Measurements from ENCODE around the gene SRRM1. TPM values are rescaled to one million over a fixed set of nuclear protein-coding genes. Genes with fewer than 3 reads are reported as not detected.
A peak's percentile ranks its signal among the peaks of the same experiment; 100 is the strongest.

SRRM1 gene
- total and polyA plus RNA-seq, 9 of the 15 experiments (the other 6 are each of a cell fraction or from before 2014, with no cell fraction given): 54.5 to 268 (median 115) TPM

DNA sequence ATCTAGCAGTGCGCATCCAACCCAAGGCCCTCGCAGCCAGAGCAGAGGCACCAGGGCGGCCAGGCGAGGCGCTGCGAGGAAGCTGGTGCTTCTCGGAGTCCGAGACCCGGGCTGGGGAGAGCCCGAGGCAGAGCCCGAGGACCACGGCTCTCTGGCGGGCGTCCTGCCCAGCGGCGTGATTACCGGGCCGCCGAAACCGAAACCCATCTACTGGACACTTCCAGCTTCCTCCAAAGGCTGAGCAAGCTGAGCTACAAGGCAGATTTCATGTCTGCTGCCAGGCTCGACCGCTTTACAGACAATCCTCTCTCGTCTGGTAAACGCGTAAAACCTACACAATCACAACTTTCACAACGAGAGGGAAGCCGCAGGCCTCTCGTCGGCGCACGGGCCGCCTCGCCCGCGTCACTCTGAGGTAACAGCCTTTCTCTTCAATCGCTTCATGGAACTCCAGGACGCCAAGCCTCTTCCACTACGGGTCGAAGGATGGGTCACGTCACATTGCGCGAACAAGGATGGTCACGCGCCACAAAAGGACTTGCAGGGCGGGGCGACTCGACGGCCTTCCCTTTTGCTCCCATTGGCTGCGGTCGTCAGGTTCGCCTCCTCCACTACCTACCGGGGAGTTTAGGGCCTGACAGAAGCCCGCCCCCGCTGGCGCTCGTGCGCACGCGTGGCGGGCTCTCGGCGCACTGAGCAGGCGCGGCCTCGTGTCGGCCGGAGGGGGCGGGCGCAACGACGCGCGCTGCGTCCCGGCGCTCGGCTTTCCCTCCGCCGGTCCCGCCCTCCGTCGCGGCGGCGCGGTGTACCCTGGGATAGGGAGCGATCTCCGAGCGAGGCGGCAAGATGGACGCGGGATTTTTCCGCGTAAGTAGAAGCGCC is at the start of gene SRRM1 (continued):
- TF ChIP-seq, protein P1, sequence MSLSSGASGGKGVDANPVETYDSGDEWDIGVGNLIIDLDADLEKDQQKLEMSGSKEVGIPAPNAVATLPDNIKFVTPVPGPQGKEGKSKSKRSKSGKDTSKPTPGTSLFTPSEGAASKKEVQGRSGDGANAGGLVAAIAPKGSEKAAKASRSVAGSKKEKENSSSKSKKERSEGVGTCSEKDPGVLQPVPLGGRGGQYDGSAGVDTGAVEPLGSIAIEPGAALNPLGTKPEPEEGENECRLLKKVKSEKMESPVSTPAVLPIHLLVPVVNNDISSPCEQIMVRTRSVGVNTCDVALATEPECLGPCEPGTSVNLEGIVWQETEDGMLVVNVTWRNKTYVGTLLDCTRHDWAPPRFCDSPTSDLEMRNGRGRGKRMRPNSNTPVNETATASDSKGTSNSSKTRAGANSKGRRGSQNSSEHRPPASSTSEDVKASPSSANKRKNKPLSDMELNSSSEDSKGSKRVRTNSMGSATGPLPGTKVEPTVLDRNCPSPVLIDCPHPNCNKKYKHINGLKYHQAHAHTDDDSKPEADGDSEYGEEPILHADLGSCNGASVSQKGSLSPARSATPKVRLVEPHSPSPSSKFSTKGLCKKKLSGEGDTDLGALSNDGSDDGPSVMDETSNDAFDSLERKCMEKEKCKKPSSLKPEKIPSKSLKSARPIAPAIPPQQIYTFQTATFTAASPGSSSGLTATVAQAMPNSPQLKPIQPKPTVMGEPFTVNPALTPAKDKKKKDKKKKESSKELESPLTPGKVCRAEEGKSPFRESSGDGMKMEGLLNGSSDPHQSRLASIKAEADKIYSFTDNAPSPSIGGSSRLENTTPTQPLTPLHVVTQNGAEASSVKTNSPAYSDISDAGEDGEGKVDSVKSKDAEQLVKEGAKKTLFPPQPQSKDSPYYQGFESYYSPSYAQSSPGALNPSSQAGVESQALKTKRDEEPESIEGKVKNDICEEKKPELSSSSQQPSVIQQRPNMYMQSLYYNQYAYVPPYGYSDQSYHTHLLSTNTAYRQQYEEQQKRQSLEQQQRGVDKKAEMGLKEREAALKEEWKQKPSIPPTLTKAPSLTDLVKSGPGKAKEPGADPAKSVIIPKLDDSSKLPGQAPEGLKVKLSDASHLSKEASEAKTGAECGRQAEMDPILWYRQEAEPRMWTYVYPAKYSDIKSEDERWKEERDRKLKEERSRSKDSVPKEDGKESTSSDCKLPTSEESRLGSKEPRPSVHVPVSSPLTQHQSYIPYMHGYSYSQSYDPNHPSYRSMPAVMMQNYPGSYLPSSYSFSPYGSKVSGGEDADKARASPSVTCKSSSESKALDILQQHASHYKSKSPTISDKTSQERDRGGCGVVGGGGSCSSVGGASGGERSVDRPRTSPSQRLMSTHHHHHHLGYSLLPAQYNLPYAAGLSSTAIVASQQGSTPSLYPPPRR (CRISPR knock-in tag; IDR thresholded peaks at IDR 0.05; ENCODE audit: borderline replicate concordance): no peak
- TF ChIP-seq, protein P2, sequence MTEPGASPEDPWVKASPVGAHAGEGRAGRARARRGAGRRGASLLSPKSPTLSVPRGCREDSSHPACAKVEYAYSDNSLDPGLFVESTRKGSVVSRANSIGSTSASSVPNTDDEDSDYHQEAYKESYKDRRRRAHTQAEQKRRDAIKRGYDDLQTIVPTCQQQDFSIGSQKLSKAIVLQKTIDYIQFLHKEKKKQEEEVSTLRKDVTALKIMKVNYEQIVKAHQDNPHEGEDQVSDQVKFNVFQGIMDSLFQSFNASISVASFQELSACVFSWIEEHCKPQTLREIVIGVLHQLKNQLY (CRISPR knock-in tag; conservative IDR thresholded peaks at IDR 0.05): 0 out of 4 replicates have a peak, but pooled peaks have one; percentile 26 to 50
- TF ChIP-seq RFX7 (CRISPR knock-in tag; IDR thresholded peaks at IDR 0.05) (no peak), SIX5 (IDR thresholded peaks at IDR 0.05; ENCODE audit: borderline replicate concordance in 1 of 2, insufficient read depth in 1 of 2, low read depth in 1 of 2, low read length in 2 of 2) (0 out of 4 replicates have a peak, but pooled peaks of 1 of the 2 experiments have one; percentile 15), STAG1 (CRISPR knock-in tag; IDR thresholded peaks at IDR 0.05; ENCODE audit: borderline replicate concordance) (no peak), RCOR1 (IDR thresholded peaks at IDR 0.05; ENCODE audit: borderline replicate concordance in 1 of 2, low read depth in 2 of 2, low read length in 2 of 2) (peak in 1 of 2 experiments; percentile 84; a peak in 2 of 4 replicates), ZFP1 (CRISPR knock-in tag; IDR thresholded peaks at IDR 0.05) (no peak), SIN3B (IDR thresholded peaks at IDR 0.05; ENCODE audit: low read depth) (peak; percentile 17; the same call in 1 of the 2 replicates), ELF1 (tag; IDR thresholded peaks at IDR 0.05) (no peak), PTTG1 (tag; IDR thresholded peaks at IDR 0.05; ENCODE audit: low read depth) (no peak), ZNF3 (CRISPR knock-in tag; IDR thresholded peaks at IDR 0.05) (no peak), SRSF1 (IDR thresholded peaks at IDR 0.05; ENCODE audit: low read depth, low read length) (no peak), BCL6 (CRISPR knock-in tag; IDR thresholded peaks at IDR 0.05) (no peak), SMAD3 (CRISPR knock-in tag; conservative IDR thresholded peaks at IDR 0.05) (0 out of 2 replicates have a peak, but pooled peaks have one; percentile 25), HNRNPUL1 (IDR thresholded peaks at IDR 0.05; ENCODE audit: low read length) (no peak), ZNF780A (CRISPR knock-in tag; IDR thresholded peaks at IDR 0.05) (no peak)
- TF ChIP-seq, protein P3, sequence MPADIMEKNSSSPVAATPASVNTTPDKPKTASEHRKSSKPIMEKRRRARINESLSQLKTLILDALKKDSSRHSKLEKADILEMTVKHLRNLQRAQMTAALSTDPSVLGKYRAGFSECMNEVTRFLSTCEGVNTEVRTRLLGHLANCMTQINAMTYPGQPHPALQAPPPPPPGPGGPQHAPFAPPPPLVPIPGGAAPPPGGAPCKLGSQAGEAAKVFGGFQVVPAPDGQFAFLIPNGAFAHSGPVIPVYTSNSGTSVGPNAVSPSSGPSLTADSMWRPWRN (IDR thresholded peaks at IDR 0.05; ENCODE audit: low read depth): peak; percentile 29; the same call in 1 of the 2 replicates
- TF ChIP-seq, protein P4, sequence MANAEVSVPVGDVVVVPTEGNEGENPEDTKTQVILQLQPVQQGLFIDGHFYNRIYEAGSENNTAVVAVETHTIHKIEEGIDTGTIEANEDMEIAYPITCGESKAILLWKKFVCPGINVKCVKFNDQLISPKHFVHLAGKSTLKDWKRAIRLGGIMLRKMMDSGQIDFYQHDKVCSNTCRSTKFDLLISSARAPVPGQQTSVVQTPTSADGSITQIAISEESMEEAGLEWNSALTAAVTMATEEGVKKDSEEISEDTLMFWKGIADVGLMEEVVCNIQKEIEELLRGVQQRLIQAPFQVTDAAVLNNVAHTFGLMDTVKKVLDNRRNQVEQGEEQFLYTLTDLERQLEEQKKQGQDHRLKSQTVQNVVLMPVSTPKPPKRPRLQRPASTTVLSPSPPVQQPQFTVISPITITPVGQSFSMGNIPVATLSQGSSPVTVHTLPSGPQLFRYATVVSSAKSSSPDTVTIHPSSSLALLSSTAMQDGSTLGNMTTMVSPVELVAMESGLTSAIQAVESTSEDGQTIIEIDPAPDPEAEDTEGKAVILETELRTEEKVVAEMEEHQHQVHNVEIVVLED (CRISPR knock-in tag; IDR thresholded peaks at IDR 0.05): peak; percentile 98
